ENCODE measurements around the gene CROCC2. TPM values are rescaled to one million over a fixed set of nuclear protein-coding genes. Genes with fewer than 3 reads are reported as not detected.

Gene CROCC2
- total RNA-seq, 2 donors from 2014 or later, result not detected

- Histone ChIP-seq H3K4me3 (no peak overlapping the region), H3K27ac (no peak overlapping the region), H3K36me3 (no peaks in the 10 kb centered on the region), H3K9me3 (no peaks in the 10 kb centered on the region), H3K27me3 (replicated peaks; ENCODE audit: insufficient read depth) (no peaks in the 10 kb centered on the region), H3K4me1 (ENCODE audit: control insufficient read depth in 1 of 2, low read depth in 2 of 2) (no peaks in the 10 kb centered on the region)
- DNase-seq (ENCODE audit: low spot score), result no peak
- no peak for TF ChIP-seq CTCF (IDR thresholded peaks at IDR 0.05)
- ATAC-seq (ENCODE audit: insufficient number of reproducible peaks, low FRiP score, low read depth), result no peak
These were observed 25.3 kb downstream of the CROCC2 start for GRCh38 chr2:240931319-240931949.

- Histone ChIP-seq H3K27me3 (replicated peaks; ENCODE audit: insufficient read depth) (no peaks in the 10 kb centered on the region), H3K36me3 (no peaks in the 10 kb centered on the region), H3K4me3 (no peak overlapping the region), H3K9me3 (peaks cover 3% of the 10 kb centered on the region), H3K4me1 (ENCODE audit: control insufficient read depth in 1 of 2, low read depth in 2 of 2) (no peaks in the 10 kb centered on the region), H3K27ac (no peak overlapping the region)
- no peak for TF ChIP-seq CTCF (IDR thresholded peaks at IDR 0.05)
- DNase-seq (ENCODE audit: low spot score) (no peak), ATAC-seq (ENCODE audit: insufficient number of reproducible peaks, low FRiP score, low read depth) (no peak)
These were observed 26.0 kb downstream of the CROCC2 start for GRCh38 chr2:240932001-240932723.

GRCh38 chr2:240932724-240933047 is 26.6 kb downstream of the CROCC2 start:
- ATAC-seq (ENCODE audit: insufficient number of reproducible peaks, low FRiP score, low read depth), result no peak
- TF ChIP-seq CTCF (IDR thresholded peaks at IDR 0.05), result no peak
- no peaks in the 10 kb centered on the region for H3K36me3 ChIP-seq
- no peak overlapping the region for H3K27ac ChIP-seq
- no peaks in the 10 kb centered on the region for H3K27me3 ChIP-seq (replicated peaks; ENCODE audit: insufficient read depth)
- H3K4me3 ChIP-seq, result no peak overlapping the region
- no peak for DNase-seq (ENCODE audit: low spot score)
- H3K4me1 ChIP-seq (ENCODE audit: control insufficient read depth in 1 of 2, low read depth in 2 of 2), result no peaks in the 10 kb centered on the region
- H3K9me3 ChIP-seq, result peaks cover 4% of the 10 kb centered on the region

GRCh38 chr2:240933048-240933965 is 27.2 kb downstream of the CROCC2 start:
- Histone ChIP-seq H3K4me1 (ENCODE audit: control insufficient read depth in 1 of 2, low read depth in 2 of 2) (no peaks in the 10 kb centered on the region), H3K36me3 (no peaks in the 10 kb centered on the region), H3K9me3 (peaks cover 4% of the 10 kb centered on the region), H3K4me3 (no peak overlapping the region), H3K27me3 (replicated peaks; ENCODE audit: insufficient read depth) (no peaks in the 10 kb centered on the region), H3K27ac (no peak overlapping the region)
- no peak for ATAC-seq (ENCODE audit: insufficient number of reproducible peaks, low FRiP score, low read depth)
- TF ChIP-seq CTCF (IDR thresholded peaks at IDR 0.05), result no peak
- DNase-seq (ENCODE audit: low spot score), result no peak
